SU-DHL-6 (cell line): ENCODE data around the gene NUBPL.

Experiments
- EZH2phosphoT487 ChIP-seq: fragments of 200-600 bp; sonication (generic), shearing (Covaris generic); conservative IDR thresholded peaks from 2 replicates; pipeline ENCODE4 v1.6.1; 2018; ENCODE audit warnings: mild to moderate bottlenecking, antibody characterized with exemption, low read length, moderate library complexity, mixed read lengths
- TF ChIP-seq, protein P1 (sequence below): fragments of 200-600 bp; sonication (generic); IDR thresholded peaks from one replicate; pipeline ENCODE4 v1.5.1; 2017; ENCODE audit warnings: antibody characterized with exemption, mild to moderate bottlenecking, low read length, moderate library complexity; ENCODE audit not compliant: insufficient read depth, poor library complexity, severe bottlenecking

DNA sequence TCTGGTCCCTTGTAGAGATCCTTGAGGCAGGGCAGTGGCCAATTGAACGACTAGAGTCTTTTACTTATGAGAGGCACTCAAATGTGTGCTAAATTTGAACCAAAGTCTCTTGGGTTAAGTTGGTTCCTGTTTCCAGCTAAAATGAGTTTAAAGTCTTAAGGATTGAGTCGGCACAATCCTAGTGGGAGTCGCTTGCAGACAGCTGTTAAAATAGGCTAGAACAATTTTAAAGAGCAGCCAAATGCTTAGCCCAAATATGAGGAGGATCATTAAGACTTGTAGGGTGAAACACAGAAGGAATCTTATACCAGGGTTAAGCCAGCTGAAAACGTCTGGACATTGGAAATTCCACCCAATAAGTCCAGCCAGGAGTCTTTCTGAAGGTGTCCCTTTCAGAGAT lies 216.1 kb downstream of the NUBPL start:
- TF ChIP-seq, protein P1, sequence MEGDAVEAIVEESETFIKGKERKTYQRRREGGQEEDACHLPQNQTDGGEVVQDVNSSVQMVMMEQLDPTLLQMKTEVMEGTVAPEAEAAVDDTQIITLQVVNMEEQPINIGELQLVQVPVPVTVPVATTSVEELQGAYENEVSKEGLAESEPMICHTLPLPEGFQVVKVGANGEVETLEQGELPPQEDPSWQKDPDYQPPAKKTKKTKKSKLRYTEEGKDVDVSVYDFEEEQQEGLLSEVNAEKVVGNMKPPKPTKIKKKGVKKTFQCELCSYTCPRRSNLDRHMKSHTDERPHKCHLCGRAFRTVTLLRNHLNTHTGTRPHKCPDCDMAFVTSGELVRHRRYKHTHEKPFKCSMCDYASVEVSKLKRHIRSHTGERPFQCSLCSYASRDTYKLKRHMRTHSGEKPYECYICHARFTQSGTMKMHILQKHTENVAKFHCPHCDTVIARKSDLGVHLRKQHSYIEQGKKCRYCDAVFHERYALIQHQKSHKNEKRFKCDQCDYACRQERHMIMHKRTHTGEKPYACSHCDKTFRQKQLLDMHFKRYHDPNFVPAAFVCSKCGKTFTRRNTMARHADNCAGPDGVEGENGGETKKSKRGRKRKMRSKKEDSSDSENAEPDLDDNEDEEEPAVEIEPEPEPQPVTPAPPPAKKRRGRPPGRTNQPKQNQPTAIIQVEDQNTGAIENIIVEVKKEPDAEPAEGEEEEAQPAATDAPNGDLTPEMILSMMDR = no peak
- TF ChIP-seq EZH2phosphoT487 = no peak
